ENCODE measurements around the gene WDR62.
"Not testable (repeated sequence)": the region's sequence is repeated elsewhere in the genome, so short reads cannot be mapped to it uniquely, and the experiment has no call there.

WDR62 gene

GRCh38 chr19:36040495-36040894 is 14.2 kb upstream of the WDR62 start:
- DNase-seq: no peak

- DNase-seq: not testable (repeated sequence)
These were observed 13.6 kb upstream of the WDR62 start for GRCh38 chr19:36041092-36041491.

GRCh38 chr19:36041831-36042230 is 12.9 kb upstream of the WDR62 start:
- no peak for DNase-seq

GRCh38 chr19:36043952-36044351 is 10.7 kb upstream of the WDR62 start:
- no peak for DNase-seq

- DNase-seq: no peak
These were observed 8.2 kb upstream of the WDR62 start for GRCh38 chr19:36046443-36047050.

- no peak for DNase-seq
These were observed 6.9 kb upstream of the WDR62 start for GRCh38 chr19:36047835-36048234.

GRCh38 chr19:36049080-36049698 is 5.5 kb upstream of the WDR62 start:
- peak; percentile 88 for DNase-seq

GRCh38 chr19:36051236-36051635 is 3.5 kb upstream of the WDR62 start:
- DNase-seq: no peak

GRCh38 chr19:36051637-36052036 is 3.1 kb upstream of the WDR62 start:
- no peak for DNase-seq

GRCh38 chr19:36054119-36054732 is 471 bp upstream of the WDR62 start, which contains the start of gene THAP8:
Gene THAP8 (minus strand): TSS chr19:36054285. CDS start chr19:36054217, 68 bp downstream.
- peak; percentile 93 for DNase-seq

GRCh38 chr19:36058481-36059179 is 3.9 kb downstream of the WDR62 start:
- no peak for DNase-seq

GRCh38 chr19:36059180-36059910 is 4.6 kb downstream of the WDR62 start:
- peak; percentile 23 for DNase-seq

GRCh38 chr19:36060430-36060829 is 5.7 kb downstream of the WDR62 start:
- no peak for DNase-seq

- DNase-seq: no peak
These were observed 6.7 kb downstream of the WDR62 start for GRCh38 chr19:36061367-36061766.

GRCh38 chr19:36064826-36065225 is 10.1 kb downstream of the WDR62 start:
- no peak for DNase-seq

- no peak for DNase-seq
These were observed 13.0 kb downstream of the WDR62 start for GRCh38 chr19:36067681-36068080.

- DNase-seq: not testable (repeated sequence)
These were observed 14.3 kb downstream of the WDR62 start for GRCh38 chr19:36068810-36069499.

GRCh38 chr19:36072081-36072480 is 17.4 kb downstream of the WDR62 start:
- DNase-seq: no peak

- no peak for DNase-seq
These were observed 18.6 kb downstream of the WDR62 start for GRCh38 chr19:36073121-36073876.

- no peak for DNase-seq
These were observed 24.8 kb downstream of the WDR62 start for GRCh38 chr19:36079389-36079945.

- DNase-seq: no peak
These were observed 26.7 kb downstream of the WDR62 start for GRCh38 chr19:36081385-36081784.
